ACHN (cell line): ENCODE data around the gene IFITM10.

Source experiments
- DNase-seq: peaks from one replicate; pipeline ENCODE4 v3.0.0-alpha.2; 2015
- in situ Hi-C: cut with HindIII; loops from 2 replicates; pipeline ENCODE4 v1.10.0; 2017; ENCODE audit warnings: low sequenced_read_pairs, low pct_ligation_motif_present, low pct_unique_long_range_greater_than_20kb

The IFITM10 gene

GRCh38 chr11:1732418-1733008 lies 17.9 kb downstream of the IFITM10 start:
- in situ Hi-C loops: no loop called here
- no peak for DNase-seq

- in situ Hi-C loops: no loop called here
These were observed 18.8 kb downstream of the IFITM10 start for GRCh38 chr11:1731451-1732059.

GRCh38 chr11:1730059-1730629 lies 20.3 kb downstream of the IFITM10 start:
- in situ Hi-C loops: no loop called here
- no peak for DNase-seq

More at GRCh38 chr11:1731451-1732059, 18.8 kb downstream of the IFITM10 start:
- no peak for DNase-seq

- DNase-seq: no peak
- in situ Hi-C loops: no loop called here
These were observed 20.7 kb downstream of the IFITM10 start for GRCh38 chr11:1729692-1730011.

- in situ Hi-C loops: no loop called here
- DNase-seq: no peak
These were observed 21.3 kb downstream of the IFITM10 start for GRCh38 chr11:1728931-1729691.

GRCh38 chr11:1728301-1728700 lies 22.1 kb downstream of the IFITM10 start:
- no peak for DNase-seq
- in situ Hi-C loops: no loop called here

- no peak for DNase-seq
- in situ Hi-C loops: no loop called here
These were observed 22.5 kb downstream of the IFITM10 start for GRCh38 chr11:1727861-1728260.

GRCh38 chr11:1727096-1727690 lies 23.2 kb downstream of the IFITM10 start:
- in situ Hi-C loops: no loop called here
- DNase-seq: no peak

- in situ Hi-C loops: no loop called here
- no peak for DNase-seq
These were observed 30.6 kb downstream of the IFITM10 start for GRCh38 chr11:1719781-1720180.

GRCh38 chr11:1718326-1718725 lies 32.1 kb downstream of the IFITM10 start:
- DNase-seq: no peak
- in situ Hi-C loops: no loop called here

- no peak for DNase-seq
- in situ Hi-C loops: no loop called here
These were observed 32.6 kb downstream of the IFITM10 start for GRCh38 chr11:1717745-1718144.

GRCh38 chr11:1714908-1715885 lies 35.2 kb downstream of the IFITM10 start:
- no peak for DNase-seq
- in situ Hi-C loops: no loop called here

GRCh38 chr11:1708716-1709115 lies 41.7 kb downstream of the IFITM10 start:
- DNase-seq: no peak
- in situ Hi-C loops: no loop called here

GRCh38 chr11:1707751-1708150 lies 42.6 kb downstream of the IFITM10 start:
- in situ Hi-C loops: no loop called here

GRCh38 chr11:1706634-1707400 lies 43.6 kb downstream of the IFITM10 start:
- in situ Hi-C loops: no loop called here
- DNase-seq: peak; percentile 29

More at GRCh38 chr11:1707751-1708150, 42.6 kb downstream of the IFITM10 start:
- DNase-seq: no peak

- in situ Hi-C loops: no loop called here
- peak; percentile 71 for DNase-seq
These were observed 45.0 kb downstream of the IFITM10 start for GRCh38 chr11:1705126-1706052.

GRCh38 chr11:1703146-1703545 lies 47.2 kb downstream of the IFITM10 start:
- no peak for DNase-seq
- in situ Hi-C loops: no loop called here
